Esophagus muscularis mucosa (tissue), 4 donors: ENCODE data around the gene MRLN.

Experiments used
- EP300 ChIP-seq: sonication (generic); formaldehyde crosslinking; IDR thresholded peaks from one replicate; pipeline ENCODE4 v1.6.1; 2017; ENCODE audit warnings: antibody characterized with exemption
- POLR2A ChIP-seq: fragments of 450-650 bp; IDR thresholded peaks from one replicate; pipeline ENCODE4 v1.6.1; 2017; ENCODE audit warnings: antibody characterized with exemption, moderate library complexity, mild to moderate bottlenecking, low read depth
- TF ChIP-seq, protein P1 (sequence below), 3 experiments: fragments of 200-600 bp in 2 of 3; fragments of 450-650 bp in 1 of 3; sonication (generic) in 2 of 3; IDR thresholded peaks; one replicate each; pipeline ENCODE4 v1.5.1; 2017 to 2019; ENCODE audit warnings: antibody characterized with exemption in 3 of 3, mild to moderate bottlenecking in 2 of 3, moderate library complexity in 1 of 3

DNA sequence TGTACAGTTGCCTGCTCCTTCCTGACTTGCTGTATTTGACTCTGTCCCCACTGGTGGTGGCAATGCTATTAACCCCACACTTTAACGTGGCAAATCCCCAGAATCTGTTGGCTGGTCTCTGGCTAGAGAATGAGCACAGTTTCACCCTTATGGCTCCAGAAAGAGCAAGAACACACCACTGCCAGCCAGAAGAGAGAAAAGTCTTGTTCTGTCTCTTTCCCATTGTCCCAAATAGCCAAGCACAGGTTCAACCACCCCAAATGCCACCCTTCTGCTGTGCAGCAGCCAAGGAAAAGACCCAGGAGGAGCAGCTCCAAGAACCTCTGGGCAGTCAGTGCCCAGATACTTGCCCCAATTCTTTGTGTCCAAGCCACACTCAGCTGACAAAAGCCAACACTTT lies 54.9 kb downstream of the MRLN start:
- TF ChIP-seq, protein P1, sequence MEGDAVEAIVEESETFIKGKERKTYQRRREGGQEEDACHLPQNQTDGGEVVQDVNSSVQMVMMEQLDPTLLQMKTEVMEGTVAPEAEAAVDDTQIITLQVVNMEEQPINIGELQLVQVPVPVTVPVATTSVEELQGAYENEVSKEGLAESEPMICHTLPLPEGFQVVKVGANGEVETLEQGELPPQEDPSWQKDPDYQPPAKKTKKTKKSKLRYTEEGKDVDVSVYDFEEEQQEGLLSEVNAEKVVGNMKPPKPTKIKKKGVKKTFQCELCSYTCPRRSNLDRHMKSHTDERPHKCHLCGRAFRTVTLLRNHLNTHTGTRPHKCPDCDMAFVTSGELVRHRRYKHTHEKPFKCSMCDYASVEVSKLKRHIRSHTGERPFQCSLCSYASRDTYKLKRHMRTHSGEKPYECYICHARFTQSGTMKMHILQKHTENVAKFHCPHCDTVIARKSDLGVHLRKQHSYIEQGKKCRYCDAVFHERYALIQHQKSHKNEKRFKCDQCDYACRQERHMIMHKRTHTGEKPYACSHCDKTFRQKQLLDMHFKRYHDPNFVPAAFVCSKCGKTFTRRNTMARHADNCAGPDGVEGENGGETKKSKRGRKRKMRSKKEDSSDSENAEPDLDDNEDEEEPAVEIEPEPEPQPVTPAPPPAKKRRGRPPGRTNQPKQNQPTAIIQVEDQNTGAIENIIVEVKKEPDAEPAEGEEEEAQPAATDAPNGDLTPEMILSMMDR (IDR thresholded peaks at IDR 0.05) = no peak
- TF ChIP-seq EP300 (no peak), POLR2A (no peak)
